OCI-LY1 (cell line): ENCODE data around the gene CACNA2D3.

Experiments
- CTCF ChIP-seq: fragments of 200-600 bp; sonication (generic), shearing (Covaris generic); IDR thresholded peaks from 2 replicates; pipeline ENCODE4 v1.5.1; 2017; ENCODE audit warnings: mild to moderate bottlenecking, antibody characterized with exemption, low read length, moderate library complexity, mixed read lengths
- EZH2 ChIP-seq: fragments of 200-600 bp; sonication (generic), shearing (Covaris generic); IDR thresholded peaks from 2 replicates; pipeline ENCODE4 v1.8.0; 2017; ENCODE audit warnings: borderline replicate concordance, mixed run types, mild to moderate bottlenecking, antibody characterized with exemption, low read length, moderate library complexity, mixed read lengths

- TF ChIP-seq CTCF (no peak), EZH2 (no peak)
Observed at GRCh38 chr3:54771050-54771449, 648.7 kb downstream of the CACNA2D3 start.
